Activated CD8-positive, alpha-beta memory T cell treated with anti-CD3 and anti-CD28 coated beads, Interleukin-2, amount 50 U/mL, for 1 hour (primary cell): Measurements from ENCODE around the gene MAT2B.
A peak's percentile ranks its signal among the peaks of the same experiment; 100 is the strongest.

Experiments
- DNase-seq: peaks from one replicate; pipeline ENCODE4 v3.0.0-alpha.2; 2020; ENCODE audit errors: extremely low read depth

MAT2B gene

GRCh38 chr5:163505368-163506094, at the start of gene MAT2B:
TSS of gene MAT2B (plus strand) at chr5:163505619. CDS start at chr5:163505687, 68 bp downstream.
- DNase-seq = peak; percentile 86

- DNase-seq = no peak
Measured at GRCh38 chr5:163456029-163456589, 49.3 kb upstream of the MAT2B start.

GRCh38 chr5:163456840-163457239, 48.6 kb upstream of the MAT2B start:
- DNase-seq = no peak

GRCh38 chr5:163458778-163459385, 46.5 kb upstream of the MAT2B start:
- DNase-seq = no peak

- no peak for DNase-seq
Measured at GRCh38 chr5:163459462-163459818, 46.0 kb upstream of the MAT2B start.

DNA sequence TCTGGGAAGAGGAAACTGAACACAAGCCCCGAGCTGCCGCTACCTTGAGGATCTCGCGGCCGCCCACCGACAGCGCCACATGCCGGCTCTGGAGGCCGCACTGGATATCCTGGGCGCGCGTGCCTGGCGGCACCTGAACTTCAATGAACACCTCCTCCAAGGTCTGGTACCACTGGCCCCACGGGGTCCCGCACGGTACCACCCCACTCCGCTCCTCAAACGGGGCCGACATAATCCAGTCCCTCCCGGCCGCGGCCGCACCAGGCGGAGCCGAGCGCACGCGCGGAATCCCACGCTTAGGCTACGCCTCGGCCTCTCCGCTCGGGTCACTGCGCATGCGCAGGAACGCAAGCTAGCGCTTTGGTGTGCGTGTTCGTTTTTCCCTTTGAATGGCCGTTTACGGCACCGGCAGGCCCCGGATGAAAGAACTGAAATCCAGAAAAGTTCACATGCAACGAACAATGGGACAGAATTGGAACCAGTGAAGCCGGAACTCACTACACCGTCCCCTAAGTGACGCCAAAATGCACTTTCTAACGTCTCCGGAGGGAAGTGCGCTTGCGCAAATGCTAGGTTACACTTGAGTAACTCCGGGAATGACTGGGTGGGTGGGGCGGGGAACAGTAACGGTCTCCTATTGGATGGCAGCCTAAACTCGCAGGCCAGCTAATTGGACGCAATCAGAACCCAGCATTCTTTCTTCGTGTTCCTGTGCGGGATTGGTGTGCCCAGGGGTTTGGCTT, 45.4 kb upstream of the MAT2B start, which contains the start of gene NUDCD2:
Gene NUDCD2 (minus strand): TSS at position 284 of the 743 bp plus-strand sequence. CDS start 52 bp downstream, at position 232.
- DNase-seq = peak; percentile 91

DNA sequence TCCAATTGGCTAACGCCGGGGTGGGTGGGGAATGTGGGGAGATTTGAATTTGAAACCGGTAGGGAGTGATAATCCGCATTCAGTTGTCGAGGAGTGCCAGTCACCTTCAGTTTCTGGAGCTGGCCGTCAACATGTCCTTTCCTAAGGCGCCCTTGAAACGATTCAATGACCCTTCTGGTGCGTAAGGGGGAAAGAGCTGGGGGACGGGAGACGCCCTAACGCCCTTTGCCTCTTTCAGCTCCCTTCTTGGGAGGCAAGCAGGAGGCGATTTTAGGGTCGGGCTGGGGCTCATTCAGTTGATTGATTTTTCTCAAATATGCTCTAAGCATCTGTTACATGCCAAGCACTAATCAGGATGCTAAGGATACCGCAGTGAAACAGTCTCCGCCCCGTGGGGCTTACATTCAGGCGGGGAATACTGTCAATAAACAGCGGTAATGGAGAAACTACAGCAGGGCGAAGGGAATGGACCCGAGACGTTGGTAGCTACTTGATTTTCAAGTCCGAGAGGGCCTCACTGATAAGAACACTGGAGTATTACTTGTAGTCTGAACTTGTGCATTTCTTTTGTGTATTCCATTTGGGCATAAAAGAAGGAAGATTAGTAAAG, 44.8 kb upstream of the MAT2B start, which contains the start of gene HMMR:
Gene HMMR (plus strand): TSS at position 71 of the 610 bp plus-strand sequence. CDS start 61 bp downstream, at position 132.
- no peak for DNase-seq

- DNase-seq = no peak
Measured at GRCh38 chr5:163463063-163463435, 42.4 kb upstream of the MAT2B start.

- no peak for DNase-seq
Measured at GRCh38 chr5:163467682-163468081, 37.7 kb upstream of the MAT2B start.

DNA sequence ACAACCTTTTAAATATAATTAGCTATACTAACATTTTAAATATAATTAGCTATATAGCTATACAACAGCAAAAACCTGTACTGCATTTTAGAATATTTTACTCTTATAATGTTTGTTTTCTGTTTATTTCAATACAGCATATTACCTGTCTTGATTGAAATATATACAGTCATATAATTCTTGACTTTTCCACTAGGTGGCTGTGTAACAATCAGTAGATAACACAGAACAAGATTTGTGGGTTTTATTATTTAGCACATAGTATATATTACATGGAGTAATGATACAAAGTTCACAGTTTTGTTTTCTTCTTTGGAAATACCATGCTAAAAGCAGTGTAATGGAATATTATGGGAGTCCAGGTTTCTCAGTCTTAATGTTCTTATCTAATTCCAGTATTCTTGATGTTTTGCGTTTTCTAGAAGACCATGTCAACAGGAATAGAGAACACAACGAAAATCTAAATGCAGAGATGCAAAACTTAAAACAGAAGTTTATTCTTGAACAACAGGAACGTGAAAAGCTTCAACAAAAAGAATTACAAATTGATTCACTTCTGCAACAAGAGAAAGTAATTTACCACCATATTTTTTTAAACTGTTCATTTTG, 31.7 kb upstream of the MAT2B start:
- DNase-seq = no peak

- DNase-seq = no peak
Measured at GRCh38 chr5:163475411-163475810, 30.0 kb upstream of the MAT2B start.

DNA sequence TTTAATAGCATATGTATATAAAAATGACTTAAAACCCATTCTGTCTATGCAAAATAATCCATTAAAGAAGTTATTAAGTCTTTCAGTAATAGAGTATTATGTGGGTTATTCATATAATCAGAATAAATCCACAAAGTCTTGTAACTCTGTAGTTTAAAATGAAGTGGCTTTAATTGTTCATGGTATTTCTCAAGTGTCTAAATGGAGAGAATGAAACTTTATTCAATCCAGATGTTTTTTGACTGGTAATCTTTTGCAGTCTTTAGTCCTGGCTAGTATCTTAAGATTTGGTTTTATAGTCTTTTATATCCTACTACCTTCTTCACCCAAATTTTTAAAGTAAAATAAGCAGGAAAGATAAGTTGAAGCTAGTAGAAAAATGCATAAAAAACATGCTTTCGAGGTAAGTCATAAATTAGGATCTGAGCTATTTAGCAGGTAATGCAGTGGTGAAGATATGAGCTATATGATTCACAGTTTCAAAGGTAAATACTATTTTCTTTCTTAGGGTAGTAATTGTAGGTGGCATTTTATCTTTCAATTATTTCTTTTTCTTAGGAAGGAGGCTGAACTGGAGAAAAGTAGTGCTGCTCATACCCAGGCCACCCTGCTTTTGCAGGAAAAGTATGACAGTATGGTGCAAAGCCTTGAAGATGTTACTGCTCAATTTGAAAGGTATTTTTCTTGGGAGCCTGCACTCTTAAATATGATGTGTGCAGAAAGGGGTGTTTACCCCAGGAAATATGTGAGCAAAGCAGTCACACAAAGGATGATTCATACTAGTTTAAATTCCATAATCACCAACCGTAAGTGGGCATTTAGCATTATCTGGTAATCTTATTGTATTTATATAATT, 27.1 kb upstream of the MAT2B start:
- DNase-seq = no peak

GRCh38 chr5:163478982-163479271, 26.5 kb upstream of the MAT2B start:
- no peak for DNase-seq

DNA sequence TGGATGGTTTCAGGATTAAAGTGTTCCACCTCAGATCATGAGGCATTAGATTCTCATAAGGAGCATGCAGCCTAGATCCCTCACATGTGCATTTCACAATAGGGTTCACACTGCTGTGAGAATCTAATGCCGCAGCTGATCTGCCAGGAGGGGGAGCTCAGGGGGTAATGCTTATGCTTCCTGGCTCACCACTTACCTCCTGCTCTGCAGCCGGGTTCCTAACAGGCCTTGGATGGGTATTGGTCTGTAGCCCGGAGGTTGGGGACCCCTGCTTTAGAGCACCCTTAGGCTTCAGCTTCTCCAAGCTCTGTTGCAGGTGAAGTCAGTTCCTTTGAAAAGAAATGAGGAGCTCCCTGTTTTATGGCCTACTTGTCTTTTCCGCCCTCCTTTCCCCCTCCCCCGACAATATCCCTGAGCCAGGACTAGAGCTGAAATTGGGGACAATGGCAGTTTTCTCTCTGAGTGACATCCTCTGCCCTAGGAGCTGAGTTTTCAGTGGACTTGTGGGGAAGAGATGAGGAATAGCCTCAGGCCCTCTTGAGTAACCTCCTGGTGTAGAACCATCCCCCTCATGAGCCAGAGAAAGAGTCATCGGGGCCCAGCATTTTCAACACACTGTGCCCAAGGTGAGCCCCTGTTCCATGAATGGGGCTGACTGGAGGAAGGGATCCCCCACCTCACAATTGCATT, 16.2 kb upstream of the MAT2B start:
- no peak for DNase-seq

DNA sequence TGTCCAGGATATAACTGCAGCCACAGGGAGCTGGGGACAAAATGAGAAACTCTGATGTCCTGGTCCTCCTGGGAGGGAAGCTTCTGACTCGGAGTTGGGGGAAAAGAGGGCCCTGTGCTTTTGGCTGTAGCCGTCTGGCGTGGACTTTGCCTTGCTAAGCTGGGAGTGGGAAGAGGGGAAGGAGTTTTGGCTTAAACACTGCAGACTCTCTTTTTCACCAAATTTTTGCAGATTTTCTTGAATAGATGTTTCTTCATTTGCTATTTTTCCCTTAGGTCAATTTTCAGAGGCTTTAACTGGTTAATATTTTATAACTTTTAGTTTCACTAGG, 15.7 kb upstream of the MAT2B start:
- no peak for DNase-seq

- no peak for DNase-seq
Measured at GRCh38 chr5:163496286-163496685, 9.1 kb upstream of the MAT2B start.

- DNase-seq = no peak
Measured at GRCh38 chr5:163497315-163497714, 8.1 kb upstream of the MAT2B start.

GRCh38 chr5:163498886-163499285, 6.5 kb upstream of the MAT2B start:
- no peak for DNase-seq

- DNase-seq = no peak
Measured at GRCh38 chr5:163502521-163502920, 2.9 kb upstream of the MAT2B start.
